GM12873 (cell line): ENCODE measurements around the gene MYOG.

ENCODE experiments used
- CTCF ChIP-seq: IDR thresholded peaks from 2 replicates; pipeline ENCODE4 v1.5.1; 2012; ENCODE audit warnings: low read depth, mild to moderate bottlenecking, moderate library complexity, low read length, control low read depth; ENCODE audit not compliant: insufficient read depth; ENCODE audit errors: missing control alignments

The MYOG gene

GRCh38 chr1:203085528-203086406 is at the start of gene MYOG:
Gene MYOG (minus strand): TSS chr1:203086012. CDS start chr1:203085961, 51 bp downstream.
- no peak for TF ChIP-seq CTCF

GRCh38 chr1:203133970-203134725 is 48.3 kb upstream of the MYOG start:
- no peak for TF ChIP-seq CTCF

- no peak for TF ChIP-seq CTCF
Observed at GRCh38 chr1:203131548-203132200, 45.9 kb upstream of the MYOG start.

- TF ChIP-seq CTCF: no peak
Observed at GRCh38 chr1:203130358-203130985, 44.7 kb upstream of the MYOG start.

- TF ChIP-seq CTCF: no peak
Observed at GRCh38 chr1:203129501-203130231, 43.9 kb upstream of the MYOG start.

- no peak for TF ChIP-seq CTCF
Observed at GRCh38 chr1:203128716-203129500, 43.1 kb upstream of the MYOG start.
